ENCODE data around the gene GGT5.
"Not testable (repeated sequence)": the region's sequence is repeated elsewhere in the genome, so short reads cannot be mapped to it uniquely, and the experiment has no call there.

Gene GGT5

GRCh38 chr22:24205438-24206195 is 39.3 kb downstream of the GGT5 start:
- no peak for DNase-seq (ENCODE audit: extremely low read depth, low read depth)
- no peak overlapping the region for H3K4me3 ChIP-seq (replicated peaks; ENCODE audit: low read depth, low read length)

DNA sequence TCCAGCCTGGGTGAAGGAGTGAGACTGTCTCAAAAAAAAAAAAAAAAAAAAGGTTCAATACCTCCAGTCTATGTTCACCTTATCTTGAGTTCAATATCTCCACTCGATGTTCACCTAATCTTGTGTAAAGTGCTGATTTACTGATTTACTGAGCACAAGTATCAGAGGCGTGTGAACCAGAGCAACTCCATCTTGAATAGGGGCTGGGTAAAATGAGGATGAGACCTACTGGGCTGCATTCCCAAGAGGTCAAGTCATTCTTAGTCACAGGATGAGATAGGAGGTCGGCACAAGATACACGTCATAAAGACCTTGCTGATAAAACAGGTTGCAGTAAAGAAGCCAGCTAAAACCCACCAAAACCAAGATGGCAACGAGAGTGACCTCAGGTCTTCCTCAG is 41.0 kb downstream of the GGT5 start:
- not testable (repeated sequence) for H3K4me3 ChIP-seq (replicated peaks; ENCODE audit: low read depth, low read length); DNase-seq (ENCODE audit: extremely low read depth, low read depth)

More at GRCh38 chr22:24205438-24206195, 39.3 kb downstream of the GGT5 start:
- TF ChIP-seq, protein P1, sequence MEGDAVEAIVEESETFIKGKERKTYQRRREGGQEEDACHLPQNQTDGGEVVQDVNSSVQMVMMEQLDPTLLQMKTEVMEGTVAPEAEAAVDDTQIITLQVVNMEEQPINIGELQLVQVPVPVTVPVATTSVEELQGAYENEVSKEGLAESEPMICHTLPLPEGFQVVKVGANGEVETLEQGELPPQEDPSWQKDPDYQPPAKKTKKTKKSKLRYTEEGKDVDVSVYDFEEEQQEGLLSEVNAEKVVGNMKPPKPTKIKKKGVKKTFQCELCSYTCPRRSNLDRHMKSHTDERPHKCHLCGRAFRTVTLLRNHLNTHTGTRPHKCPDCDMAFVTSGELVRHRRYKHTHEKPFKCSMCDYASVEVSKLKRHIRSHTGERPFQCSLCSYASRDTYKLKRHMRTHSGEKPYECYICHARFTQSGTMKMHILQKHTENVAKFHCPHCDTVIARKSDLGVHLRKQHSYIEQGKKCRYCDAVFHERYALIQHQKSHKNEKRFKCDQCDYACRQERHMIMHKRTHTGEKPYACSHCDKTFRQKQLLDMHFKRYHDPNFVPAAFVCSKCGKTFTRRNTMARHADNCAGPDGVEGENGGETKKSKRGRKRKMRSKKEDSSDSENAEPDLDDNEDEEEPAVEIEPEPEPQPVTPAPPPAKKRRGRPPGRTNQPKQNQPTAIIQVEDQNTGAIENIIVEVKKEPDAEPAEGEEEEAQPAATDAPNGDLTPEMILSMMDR (IDR thresholded peaks at IDR 0.05; ENCODE audit: low read depth, low read length, missing control alignments), result no peak

GRCh38 chr22:24201681-24202614 is 42.9 kb downstream of the GGT5 start:
- no peak for DNase-seq (ENCODE audit: extremely low read depth, low read depth)
- TF ChIP-seq, protein P1 (IDR thresholded peaks at IDR 0.05; ENCODE audit: low read depth, low read length, missing control alignments), result no peak
- H3K4me3 ChIP-seq (replicated peaks; ENCODE audit: low read depth, low read length), result no peak overlapping the region

- no peak for DNase-seq (ENCODE audit: extremely low read depth, low read depth)
- no peak overlapping the region for H3K4me3 ChIP-seq (replicated peaks; ENCODE audit: low read depth, low read length)
- TF ChIP-seq, protein P1 (IDR thresholded peaks at IDR 0.05; ENCODE audit: low read depth, low read length, missing control alignments), result no peak
Measured at GRCh38 chr22:24200619-24201212, 44.2 kb downstream of the GGT5 start.

DNA sequence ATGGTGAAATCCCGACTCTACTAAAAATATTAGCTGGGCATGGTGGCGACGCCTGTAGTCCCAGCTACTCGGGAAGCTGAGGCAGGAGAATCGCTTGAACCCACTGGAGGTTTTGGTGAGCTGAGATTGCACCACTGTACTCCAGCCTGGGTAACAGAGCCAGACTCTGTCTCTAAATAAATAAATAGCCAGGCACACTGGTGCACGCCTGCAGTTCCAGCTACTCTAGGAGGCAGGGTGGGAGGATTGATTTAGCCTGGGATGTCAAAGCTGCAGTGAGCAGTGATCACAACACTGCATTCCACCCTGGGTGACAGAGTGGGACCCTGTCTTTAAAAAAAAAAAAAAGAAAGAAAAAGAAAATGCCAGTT is 46.2 kb downstream of the GGT5 start:
- no peak overlapping the region for H3K4me3 ChIP-seq (replicated peaks; ENCODE audit: low read depth, low read length)
- no peak for DNase-seq (ENCODE audit: extremely low read depth, low read depth)
- TF ChIP-seq, protein P1 (IDR thresholded peaks at IDR 0.05; ENCODE audit: low read depth, low read length, missing control alignments), result no peak

DNA sequence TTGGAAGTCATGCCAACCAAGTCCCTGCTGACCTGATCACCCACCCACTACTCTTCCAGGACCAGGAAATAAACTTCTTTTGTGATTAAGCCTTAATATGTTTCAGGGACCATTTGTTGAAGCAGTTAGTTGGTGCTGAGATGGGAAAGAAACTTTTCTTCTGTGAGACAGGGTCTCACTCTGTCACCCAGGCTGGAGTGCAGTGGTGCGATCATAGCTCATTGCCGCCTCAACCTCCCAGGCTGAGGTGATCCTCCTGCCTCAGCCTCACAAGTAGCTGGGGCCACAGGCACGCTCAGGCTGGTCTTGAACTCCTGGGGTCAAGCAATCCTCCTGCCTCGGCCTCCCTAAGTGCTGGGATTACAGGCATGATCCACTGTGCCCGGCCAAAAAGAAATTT is 53.0 kb downstream of the GGT5 start:
- no peak overlapping the region for H3K4me3 ChIP-seq (replicated peaks; ENCODE audit: low read depth, low read length)
- TF ChIP-seq, protein P1 (IDR thresholded peaks at IDR 0.05; ENCODE audit: low read depth, low read length, missing control alignments), result no peak
- no peak for DNase-seq (ENCODE audit: extremely low read depth, low read depth)

GRCh38 chr22:24191381-24191841 is 53.5 kb downstream of the GGT5 start:
- H3K4me3 ChIP-seq (replicated peaks; ENCODE audit: low read depth, low read length), result no peak overlapping the region
- TF ChIP-seq, protein P1 (IDR thresholded peaks at IDR 0.05; ENCODE audit: low read depth, low read length, missing control alignments), result no peak
- no peak for DNase-seq (ENCODE audit: extremely low read depth, low read depth)

All from HFF-Myc (cell line).